Adrenal gland (tissue), 12 donors: ENCODE measurements around the gene BMAL1. TPM values are rescaled to one million over a fixed set of nuclear protein-coding genes. Genes with fewer than 3 reads are reported as not detected.

Experiments
- DNase-seq, 7 donors: peaks; one replicate each; pipeline ENCODE4 v3.0.0-alpha.2; 2019 to 2020
- H3K27ac ChIP-seq, 5 donors: fragments of 200-600 bp; sonication (generic) in 4 of 5; 1 replicate in 3 of 5; 2 replicates in 2 of 5; pipeline versions ENCODE4 v1.5.1 to v1.8.0; 2016 to 2020; ENCODE audit warnings: mild to moderate bottlenecking in 1 of 5
- H3K27me3 ChIP-seq: fragments of 200-600 bp; 2 replicates; pipeline ENCODE4 v1.8.0; 2021
- H3K36me3 ChIP-seq, 2 donors: fragments of 200-600 bp; replicated peaks in 1 of 2; 1 replicate in 1 of 2; 2 replicates in 1 of 2; pipeline versions ENCODE4 v1.5.1 to v1.8.0; 2018 to 2022
- H3K4me1 ChIP-seq, 2 donors: fragments of 200-600 bp; replicated peaks in 1 of 2; 1 replicate in 1 of 2; 2 replicates in 1 of 2; pipeline versions ENCODE4 v1.5.1 to v1.8.0; 2018 to 2021
- H3K4me3 ChIP-seq, 4 donors: fragments of 200-600 bp; sonication (generic) in 3 of 4; one replicate each; pipeline ENCODE4 v1.5.1; 2016 to 2018
- H3K9me3 ChIP-seq, 3 donors: fragments of 200-600 bp; sonication (generic) in 1 of 3; replicated peaks in 1 of 3; 1 replicate in 2 of 3; 2 replicates in 1 of 3; pipeline versions ENCODE4 v1.5.1 to v1.8.0; 2016 to 2021
- POLR2A ChIP-seq, 2 donors: fragments of 450-650 bp; IDR thresholded peaks; one replicate each; pipeline ENCODE4 v1.6.1; 2017; ENCODE audit warnings: antibody characterized with exemption in 2 of 2, mild to moderate bottlenecking in 2 of 2, moderate library complexity in 1 of 2
- whole genome bisulfite sequencing, 4 donors: extraction: QIAGEN DNeasy Blood & Tissue Kit in 2 of 4; methylation state at CpG; one replicate each; pipeline versions ENCODE4 v1.1.5 to v1.1.7; 2013 to 2017; 5-methylcytosine and 5-hydroxymethylcytosine counted together
- intact Hi-C, 2 donors: fragments of 100-400 bp; cut with DNase I; formaldehyde crosslinking; loops; one replicate each; pipeline versions ENCODE4 v1.14.1 to v1.15.0; 2022 to 2023
- polyA plus RNA-seq, 3 donors: library from polyadenylated mRNA; stranded (reverse); fragments of 200-250 nt in 2 of 3; fragments of 350-450 nt in 1 of 3; fragmentation: Illumina TruSeq in 1 of 3; extraction: RNeasy Lipid Tissue Mini Kit (QIAGEN cat#74804) in 1 of 3; gene quantifications; one replicate each; pipeline ENCODE4 v1.2.3, GENCODE V29; 2013 to 2014
- total RNA-seq, 9 donors: library from RNA; depleted of rRNA in 4 of 9; stranded (reverse); fragments of >200 nt in 4 of 9; fragments of 120-200 nt in 1 of 9; fragmentation: NEBNext Ultra II Directional in 1 of 9; extraction: Animal tissue kit (Norgen Biotek cat#: 25700) in 1 of 9; gene quantifications; one replicate each; pipeline versions ENCODE4 v1.1.0 to v1.2.4, GENCODE V29; 2013 to 2023
- TF ChIP-seq, protein P1 (sequence below), 6 experiments: fragments of 450-650 bp in 4 of 6; fragments of 200-600 bp in 2 of 6; sonication (generic) in 1 of 6; IDR thresholded peaks; 1 replicate in 5 of 6; 2 replicates in 1 of 6; pipeline versions ENCODE4 v1.5.1 to v1.8.0; 2016 to 2021; ENCODE audit warnings: antibody characterized with exemption in 6 of 6, mild to moderate bottlenecking in 2 of 6, moderate library complexity in 1 of 6
- donor health status: healthy with polysubstance abuse.
- donor health status: Bipolar disorder and iron deficiency.
- donor health status: DM: yes; HTN: yes; CAD: no.
- donor health status: DM: no; HTN: no; CAD: no.
- donor health status: DM: no; HTN: no; CAD: no.
- donor health status: DM: yes; HTN: yes; CAD: no.

BMAL1 gene
- total and polyA plus RNA-seq, 12 donors, result 13.9 to 80.3 (median 34.3) TPM

DNA sequence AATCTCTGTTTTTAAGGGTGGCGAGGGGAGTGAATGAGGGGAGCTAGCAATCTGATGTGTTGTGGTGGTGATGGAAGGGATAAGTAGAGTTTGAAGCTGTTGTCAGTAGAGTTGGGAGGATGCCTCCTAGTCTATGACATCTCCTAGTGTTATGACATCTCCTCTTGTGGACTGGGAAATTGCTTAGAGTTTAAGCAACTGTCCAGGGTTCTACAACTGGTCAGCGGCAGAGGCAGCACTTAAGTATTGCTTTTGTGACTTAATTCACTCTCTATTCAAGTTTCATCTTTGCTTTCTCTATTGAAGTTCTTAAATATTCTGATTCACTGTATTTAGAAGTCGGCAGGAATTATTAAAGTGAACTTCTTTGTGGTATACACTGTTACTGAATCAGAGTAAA lies 13.8 kb downstream of the BMAL1 start:
- Histone ChIP-seq H3K9me3 (no peaks in the 10 kb centered on the region), H3K4me1 (peaks cover 4 to 34% of the 10 kb centered on the region in 2 donors), H3K36me3 (no peaks in the 10 kb centered on the region), H3K27me3 (no peaks in the 10 kb centered on the region), H3K27ac (no peak overlapping the region), H3K4me3 (no peak overlapping the region)
- TF ChIP-seq, protein P1, sequence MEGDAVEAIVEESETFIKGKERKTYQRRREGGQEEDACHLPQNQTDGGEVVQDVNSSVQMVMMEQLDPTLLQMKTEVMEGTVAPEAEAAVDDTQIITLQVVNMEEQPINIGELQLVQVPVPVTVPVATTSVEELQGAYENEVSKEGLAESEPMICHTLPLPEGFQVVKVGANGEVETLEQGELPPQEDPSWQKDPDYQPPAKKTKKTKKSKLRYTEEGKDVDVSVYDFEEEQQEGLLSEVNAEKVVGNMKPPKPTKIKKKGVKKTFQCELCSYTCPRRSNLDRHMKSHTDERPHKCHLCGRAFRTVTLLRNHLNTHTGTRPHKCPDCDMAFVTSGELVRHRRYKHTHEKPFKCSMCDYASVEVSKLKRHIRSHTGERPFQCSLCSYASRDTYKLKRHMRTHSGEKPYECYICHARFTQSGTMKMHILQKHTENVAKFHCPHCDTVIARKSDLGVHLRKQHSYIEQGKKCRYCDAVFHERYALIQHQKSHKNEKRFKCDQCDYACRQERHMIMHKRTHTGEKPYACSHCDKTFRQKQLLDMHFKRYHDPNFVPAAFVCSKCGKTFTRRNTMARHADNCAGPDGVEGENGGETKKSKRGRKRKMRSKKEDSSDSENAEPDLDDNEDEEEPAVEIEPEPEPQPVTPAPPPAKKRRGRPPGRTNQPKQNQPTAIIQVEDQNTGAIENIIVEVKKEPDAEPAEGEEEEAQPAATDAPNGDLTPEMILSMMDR (IDR thresholded peaks at IDR 0.05), result no peak
- TF ChIP-seq POLR2A (IDR thresholded peaks at IDR 0.05), result no peak
- intact Hi-C loops, result no loop called here
- WGBS, 4 donors, result 92 to 95% (median 95%) methylated on average over 3 of the region's 3 CpGs
- DNase-seq, result no peak

DNA sequence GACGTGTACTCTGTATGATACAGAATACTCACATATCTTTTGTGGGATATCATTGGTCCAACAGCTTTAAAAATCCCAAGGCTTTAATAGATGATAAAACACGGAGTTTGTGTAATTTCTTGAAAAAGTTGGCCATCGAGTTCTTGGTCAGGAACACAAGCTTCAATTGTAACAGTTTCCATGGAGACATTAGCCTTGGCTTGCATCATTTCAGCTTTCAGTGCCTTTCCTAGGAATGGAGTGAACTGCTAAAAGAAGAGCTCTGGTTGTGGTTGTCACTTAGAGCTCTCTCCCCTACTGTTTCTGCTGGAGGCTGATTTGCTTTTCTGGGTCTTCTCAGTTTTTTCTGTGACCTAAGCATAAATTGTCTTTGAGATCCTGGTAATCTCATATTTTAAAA lies 14.2 kb downstream of the BMAL1 start:
- Histone ChIP-seq H3K27me3 (no peaks in the 10 kb centered on the region), H3K9me3 (no peaks in the 10 kb centered on the region), H3K36me3 (no peaks in the 10 kb centered on the region), H3K4me1 (peaks cover 0 to 29% of the 10 kb centered on the region in 2 donors), H3K4me3 (no peak overlapping the region), H3K27ac (no peak overlapping the region)
- 50 to 56% (median 53%) methylated on average over 3 of the region's 3 CpGs for WGBS, 4 donors
- no peak for TF ChIP-seq POLR2A (IDR thresholded peaks at IDR 0.05)
- TF ChIP-seq, protein P1 (IDR thresholded peaks at IDR 0.05), result no peak
- intact Hi-C loops, result no loop called here
- no peak for DNase-seq

DNA sequence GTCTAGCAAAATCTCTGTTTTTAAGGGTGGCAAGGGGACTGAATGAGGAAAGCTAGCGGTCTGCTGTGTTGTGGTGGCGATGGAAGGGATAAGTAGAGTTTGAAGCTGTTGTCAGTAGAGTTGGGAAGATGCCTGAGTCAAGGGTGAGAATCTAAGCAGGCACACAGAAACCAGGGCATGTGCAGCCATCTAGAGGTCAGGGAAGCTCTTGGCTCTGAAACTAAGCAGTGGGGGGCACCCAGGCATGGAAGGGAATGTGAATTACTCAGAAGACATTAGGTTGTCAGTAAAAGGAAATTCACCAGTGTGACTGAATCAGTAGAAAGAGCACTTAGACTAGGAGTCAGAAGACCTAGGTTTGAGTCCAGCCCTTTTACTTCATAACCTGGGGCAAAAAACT lies 15.4 kb downstream of the BMAL1 start:
- H3K4me3 ChIP-seq, result no peak overlapping the region
- DNase-seq, result no peak
- H3K9me3 ChIP-seq, result no peaks in the 10 kb centered on the region
- no peak for TF ChIP-seq POLR2A (IDR thresholded peaks at IDR 0.05)
- TF ChIP-seq, protein P1 (IDR thresholded peaks at IDR 0.05), result no peak
- no peaks in the 10 kb centered on the region for H3K27me3 ChIP-seq
- intact Hi-C loops, result no loop called here
- no peaks in the 10 kb centered on the region for H3K36me3 ChIP-seq
- peaks cover 7 to 33% of the 10 kb centered on the region in 2 donors for H3K4me1 ChIP-seq
- WGBS, 4 donors, result 96 to 100% (median 99%) methylated on average over 2 of the region's 2 CpGs
- no peak overlapping the region for H3K27ac ChIP-seq

DNA sequence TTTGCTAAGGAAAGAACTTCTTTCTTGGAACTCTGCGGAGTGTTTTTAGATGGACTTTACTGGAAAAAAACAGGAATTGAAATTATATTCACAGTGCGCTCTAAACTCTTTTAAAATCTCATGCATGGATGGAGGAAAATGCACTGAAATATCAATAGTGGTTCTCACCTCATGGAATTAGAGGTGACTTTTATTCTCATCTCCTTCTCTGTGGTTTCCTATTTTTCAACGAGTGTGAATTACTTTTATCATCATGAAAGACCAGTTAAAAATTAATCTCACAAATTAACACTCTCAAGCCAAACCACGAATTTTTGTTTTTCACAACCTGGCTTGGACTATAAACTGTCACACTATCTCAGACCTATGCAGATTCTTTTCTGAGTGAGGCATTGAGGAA lies 16.6 kb downstream of the BMAL1 start:
- peaks cover 8 to 40% of the 10 kb centered on the region in 2 donors for H3K4me1 ChIP-seq
- DNase-seq, result no peak
- TF ChIP-seq POLR2A (IDR thresholded peaks at IDR 0.05), result no peak
- TF ChIP-seq, protein P1 (IDR thresholded peaks at IDR 0.05), result no peak
- WGBS, 4 donors, result 62 to 66% (median 64%) methylated on average over 4 of the region's 4 CpGs
- no peaks in the 10 kb centered on the region for H3K27me3 ChIP-seq
- H3K36me3 ChIP-seq, result no peaks in the 10 kb centered on the region
- H3K4me3 ChIP-seq, result no peak overlapping the region
- intact Hi-C loops, result no loop called here
- H3K27ac ChIP-seq, result no peak overlapping the region
- no peaks in the 10 kb centered on the region for H3K9me3 ChIP-seq
